ENCODE results near the gene PLK5.
"Not testable (repeated sequence)": the region's sequence is repeated elsewhere in the genome, so short reads cannot be mapped to it uniquely, and the experiment has no call there.

The PLK5 gene

DNA sequence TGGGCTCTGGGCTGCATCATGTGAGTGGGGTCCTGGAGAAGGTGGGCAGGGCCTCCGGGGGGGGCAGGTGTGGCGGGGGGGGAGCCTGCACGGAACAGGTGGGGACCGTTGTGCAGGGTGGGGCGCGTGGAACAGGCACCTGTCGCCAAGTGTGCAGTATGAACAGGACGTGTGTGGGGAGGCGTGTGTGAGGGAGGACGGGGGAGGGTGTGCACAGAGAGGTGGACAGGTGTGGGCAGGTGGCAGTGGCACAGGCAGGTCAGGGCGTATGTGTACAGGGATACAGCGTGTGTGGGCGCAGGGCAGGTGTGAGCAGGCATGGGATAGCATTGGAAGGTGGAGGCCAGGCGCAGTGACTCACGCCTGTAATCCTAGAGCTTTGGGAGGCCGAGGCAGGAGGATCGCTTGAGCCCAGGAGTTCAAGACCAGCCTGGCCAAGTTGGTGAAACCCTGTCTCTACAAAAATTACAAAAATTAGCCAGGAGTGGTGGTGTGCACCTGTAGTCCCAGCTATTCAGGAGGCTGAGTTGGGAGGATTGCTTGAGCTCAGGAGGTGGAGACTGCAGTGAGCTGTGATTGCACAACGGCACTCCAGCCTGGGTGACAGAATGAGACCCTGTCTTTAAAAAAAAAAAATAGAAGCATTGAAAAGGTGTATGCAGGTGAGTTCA is 3.2 kb downstream of the PLK5 start:
- no peak for DNase-seq

DNA sequence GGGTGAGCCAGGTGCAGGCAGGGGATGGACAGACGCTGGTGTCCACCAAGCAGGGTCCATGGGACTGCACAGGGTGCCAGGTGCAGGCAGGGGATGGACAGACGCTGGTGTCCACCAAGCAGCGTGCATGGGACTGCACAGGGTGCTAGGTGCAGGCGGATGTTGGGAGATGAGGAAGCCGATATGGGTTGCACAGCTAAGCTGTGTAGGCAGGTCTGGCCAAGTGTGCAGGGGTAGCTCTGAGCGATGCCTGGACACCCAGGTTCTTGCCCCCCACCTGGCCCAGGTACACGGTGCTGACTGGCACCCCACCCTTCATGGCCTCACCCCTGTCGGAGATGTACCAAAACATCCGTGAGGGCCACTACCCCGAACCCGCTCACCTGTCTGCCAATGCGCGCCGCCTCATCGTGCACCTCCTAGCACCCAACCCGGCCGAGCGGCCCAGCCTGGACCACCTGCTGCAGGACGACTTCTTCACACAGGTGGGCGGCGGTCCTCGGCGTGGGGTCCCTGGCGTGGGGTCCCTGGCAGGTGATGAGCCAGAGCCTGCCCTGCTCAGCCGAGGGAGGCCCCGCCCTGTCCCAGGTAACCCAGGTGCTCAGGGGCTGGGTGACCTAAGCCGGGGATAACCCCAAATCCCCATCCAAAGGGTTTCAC is 3.9 kb downstream of the PLK5 start:
- DNase-seq: no peak

DNA sequence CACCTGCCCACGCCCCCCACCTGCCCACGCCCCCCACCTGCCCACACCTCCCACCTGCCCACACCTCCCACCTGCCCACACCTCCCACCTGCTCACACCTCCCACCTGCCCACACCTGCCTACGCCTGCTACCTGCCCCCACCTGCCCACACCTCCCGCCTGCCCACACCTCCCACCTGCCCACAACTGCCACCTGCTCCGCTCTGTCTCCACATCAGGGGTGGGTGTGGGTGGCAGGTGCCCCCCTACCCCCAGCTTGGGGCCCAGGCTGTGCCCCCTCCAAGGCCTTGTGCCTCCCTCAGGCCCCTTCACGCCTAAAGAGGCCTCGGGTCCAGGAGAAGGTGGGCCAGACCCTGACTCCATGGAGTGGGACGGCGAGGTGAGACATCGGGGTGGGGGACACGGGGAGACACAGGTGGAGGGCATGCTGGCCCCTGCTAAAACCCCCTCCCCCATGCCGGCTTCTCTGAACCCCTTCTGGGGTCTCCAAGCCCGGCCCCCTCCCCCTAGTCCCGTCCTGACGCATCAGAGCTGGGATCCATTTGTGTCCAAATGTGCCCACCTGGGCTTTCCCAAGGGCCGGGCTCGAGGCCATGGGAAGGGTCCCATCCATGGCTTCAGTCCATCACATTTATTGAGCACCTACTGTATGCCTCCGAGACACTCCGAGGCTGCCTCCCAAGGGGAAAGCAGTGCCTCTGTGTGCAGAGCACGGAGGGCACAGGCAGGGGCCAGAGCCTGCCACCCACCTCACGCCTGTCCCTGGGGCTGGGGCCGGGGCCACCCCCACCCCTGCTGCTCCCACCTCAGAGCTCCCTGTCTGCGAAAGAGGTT is 4.9 kb downstream of the PLK5 start:
- DNase-seq: no peak

DNA sequence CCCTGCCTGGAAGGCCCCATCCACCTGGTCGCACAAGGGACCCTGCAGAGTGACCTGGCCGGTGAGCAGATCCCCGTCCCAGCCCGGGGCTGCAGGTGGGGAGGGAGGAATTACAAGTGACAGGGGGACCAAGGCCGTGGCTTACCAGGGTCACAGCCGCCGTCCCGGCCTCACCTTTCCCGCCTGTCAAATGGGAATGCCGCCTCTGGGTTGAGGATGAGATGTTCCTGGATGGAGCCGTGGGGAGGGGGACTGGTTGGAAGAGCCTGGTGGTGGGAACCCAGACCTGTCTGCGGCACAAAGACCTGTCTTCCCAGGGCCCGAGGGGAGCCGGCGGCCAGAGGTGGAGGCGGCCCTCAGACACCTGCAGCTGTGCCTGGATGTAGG is 5.5 kb downstream of the PLK5 start:
- DNase-seq: no peak

DNA sequence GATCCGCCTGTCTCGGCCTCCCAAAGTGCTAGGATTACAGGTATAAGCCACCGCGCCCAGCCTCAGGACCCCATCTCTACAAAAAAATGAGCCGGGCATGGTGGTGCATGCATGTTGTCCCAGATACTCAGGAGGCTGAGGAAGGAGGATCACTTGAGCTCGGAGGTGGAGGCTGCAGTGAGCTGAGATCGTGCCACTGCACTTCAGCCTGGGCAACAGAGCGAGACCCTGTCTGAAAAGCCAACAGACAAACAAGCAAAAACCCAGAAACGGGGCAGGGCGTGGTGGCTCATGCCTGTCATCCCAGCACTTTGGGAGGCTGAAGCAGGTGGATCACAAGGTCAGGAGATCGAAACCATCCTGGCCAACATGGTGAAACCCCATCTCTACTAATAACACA is 7.0 kb downstream of the PLK5 start:
- not testable (repeated sequence) for DNase-seq

DNA sequence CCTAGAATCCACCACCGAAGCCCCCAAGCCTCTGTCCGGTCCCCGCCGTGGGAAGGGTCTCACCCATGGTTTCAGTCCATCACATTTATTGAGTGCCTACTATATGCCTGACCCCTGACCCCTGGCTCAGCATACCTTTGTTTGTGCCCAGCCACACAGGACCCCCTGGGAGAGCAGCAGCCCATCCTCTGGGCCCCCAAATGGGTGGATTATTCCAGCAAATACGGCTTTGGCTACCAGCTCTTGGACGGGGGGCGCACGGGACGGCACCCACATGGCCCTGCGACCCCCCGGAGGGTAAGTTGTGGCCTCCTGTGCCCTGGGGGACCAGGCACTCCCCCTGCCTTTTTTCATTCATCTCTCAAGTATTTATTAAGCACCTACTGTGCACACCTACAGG is 7.7 kb downstream of the PLK5 start:
- no peak for DNase-seq

DNA sequence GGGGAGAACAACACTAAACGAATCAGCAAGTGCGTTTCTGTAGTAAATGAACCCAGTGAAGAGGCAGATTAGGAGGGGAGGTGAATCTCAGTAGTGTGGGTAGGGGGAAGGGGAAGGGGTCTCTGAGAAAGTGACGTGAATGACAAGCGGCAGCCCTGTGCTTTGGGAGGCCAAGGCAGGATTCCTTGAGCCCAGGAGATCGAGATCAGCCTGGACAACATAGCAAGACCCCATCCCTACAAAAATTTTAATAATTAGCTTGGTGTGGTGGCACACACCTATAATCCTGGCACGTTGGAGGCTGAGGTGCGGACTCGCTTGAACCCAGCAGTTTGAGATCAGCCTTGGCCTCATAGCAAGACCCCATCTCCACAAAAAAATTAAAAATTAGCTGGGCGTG is 8.1 kb downstream of the PLK5 start:
- DNase-seq: no peak

DNA sequence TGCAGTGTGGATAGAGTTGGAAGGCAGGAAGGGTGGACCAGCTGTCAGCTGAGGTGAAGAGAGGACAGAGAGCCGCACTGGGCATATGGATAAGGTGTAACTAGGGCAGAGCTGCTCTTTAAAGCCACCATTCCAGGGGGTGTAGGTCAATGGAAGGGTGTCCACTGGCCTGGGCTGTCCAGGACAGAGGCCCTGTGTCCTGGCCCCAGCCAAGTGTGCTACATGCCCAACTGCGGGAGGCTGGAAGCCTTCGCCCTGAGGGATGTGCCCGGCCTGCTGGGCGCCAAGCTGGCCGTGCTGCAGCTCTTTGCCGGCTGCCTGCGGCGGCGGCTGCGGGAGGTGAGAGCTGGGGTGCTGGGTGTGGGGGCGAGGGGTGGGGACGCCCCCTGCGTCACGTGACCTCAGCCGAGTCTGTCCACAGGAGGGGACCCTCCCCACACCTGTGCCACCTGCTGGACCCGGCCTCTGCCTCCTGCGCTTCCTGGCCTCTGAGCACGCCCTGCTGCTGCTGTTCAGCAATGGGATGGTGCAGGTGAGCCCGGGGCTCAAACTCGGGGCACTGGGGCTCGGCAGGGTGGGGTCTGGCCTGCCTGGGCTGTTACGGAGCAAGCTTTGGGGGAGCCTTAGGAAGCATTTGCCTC is 9.8 kb downstream of the PLK5 start:
- DNase-seq: no peak

DNA sequence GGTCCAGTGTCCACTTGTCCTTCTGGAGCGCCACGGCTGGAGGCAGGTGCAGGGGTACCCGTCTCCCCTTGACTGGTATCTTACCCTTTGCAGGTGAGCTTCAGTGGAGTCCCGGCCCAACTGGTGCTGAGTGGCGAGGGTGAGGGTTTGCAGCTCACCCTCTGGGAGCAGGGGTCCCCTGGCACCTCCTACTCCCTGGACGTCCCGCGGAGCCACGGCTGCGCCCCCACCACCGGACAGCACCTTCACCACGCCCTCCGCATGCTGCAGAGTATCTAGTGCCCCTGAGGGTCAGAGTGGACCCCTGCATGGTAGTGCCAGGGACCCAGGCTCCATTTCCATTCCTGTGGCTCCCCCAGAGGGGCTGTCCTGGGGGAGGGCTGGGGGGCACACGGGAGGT is 11.1 kb downstream of the PLK5 start:
- no peak for DNase-seq

DNA sequence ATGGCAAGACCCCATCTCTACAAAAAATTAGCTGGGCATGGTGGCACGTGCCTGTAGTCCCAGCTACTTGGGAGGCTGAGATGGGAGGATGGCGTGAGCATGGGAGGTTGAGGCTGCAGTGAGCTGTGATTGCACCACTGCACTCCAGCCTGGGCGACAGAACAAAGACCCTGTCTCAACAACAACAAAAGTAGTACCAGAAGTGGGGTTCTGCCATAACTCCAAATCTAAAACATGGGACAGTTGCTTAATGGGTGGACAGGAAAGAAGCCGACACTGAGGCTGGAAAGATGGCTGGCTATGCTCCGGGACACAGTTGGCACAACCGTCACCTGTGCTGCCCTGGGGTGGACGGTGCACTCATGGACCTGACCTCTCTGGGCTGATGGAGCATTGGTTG is 11.8 kb downstream of the PLK5 start:
- DNase-seq: not testable (repeated sequence)

DNA sequence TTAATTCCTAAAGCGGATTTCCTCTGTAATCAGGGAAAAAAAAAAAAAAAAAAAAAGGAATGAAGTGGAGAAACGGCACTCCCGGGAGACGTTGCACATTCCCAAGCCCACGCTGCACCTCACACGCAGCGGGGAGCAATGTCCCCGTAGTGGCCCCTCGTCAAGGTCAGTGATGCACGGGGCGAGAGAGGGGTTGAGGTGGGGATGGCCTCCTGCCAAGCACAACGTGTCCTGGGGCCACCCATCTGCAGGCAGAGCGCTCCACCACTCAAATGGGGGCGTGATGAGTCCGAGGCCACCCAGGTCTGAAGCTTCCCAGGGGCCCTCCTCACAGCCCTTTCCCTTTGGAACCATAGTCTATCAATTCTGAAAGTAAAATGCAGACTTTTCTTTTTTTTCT is 15.1 kb downstream of the PLK5 start:
- no peak for DNase-seq

DNA sequence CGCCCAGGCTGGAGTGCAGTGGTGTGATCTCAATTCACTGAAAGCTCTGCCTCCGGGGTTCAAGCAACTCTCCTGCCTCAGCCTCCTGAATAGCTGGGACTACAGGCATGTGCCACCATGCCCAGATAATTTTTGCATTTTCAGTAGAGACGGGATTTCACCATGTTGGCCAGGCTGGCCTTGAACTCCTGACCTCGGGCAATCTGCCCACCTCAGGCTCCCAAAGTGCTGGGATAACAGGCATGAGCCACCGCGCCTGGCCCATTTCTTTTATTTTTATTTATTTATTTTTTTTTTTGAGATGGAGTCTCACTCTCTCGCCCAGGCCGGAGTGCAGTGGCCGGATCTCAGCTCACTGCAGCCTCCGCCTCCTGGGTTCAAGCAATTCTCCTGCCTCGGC is 15.9 kb downstream of the PLK5 start:
- DNase-seq: not testable (repeated sequence)

DNA sequence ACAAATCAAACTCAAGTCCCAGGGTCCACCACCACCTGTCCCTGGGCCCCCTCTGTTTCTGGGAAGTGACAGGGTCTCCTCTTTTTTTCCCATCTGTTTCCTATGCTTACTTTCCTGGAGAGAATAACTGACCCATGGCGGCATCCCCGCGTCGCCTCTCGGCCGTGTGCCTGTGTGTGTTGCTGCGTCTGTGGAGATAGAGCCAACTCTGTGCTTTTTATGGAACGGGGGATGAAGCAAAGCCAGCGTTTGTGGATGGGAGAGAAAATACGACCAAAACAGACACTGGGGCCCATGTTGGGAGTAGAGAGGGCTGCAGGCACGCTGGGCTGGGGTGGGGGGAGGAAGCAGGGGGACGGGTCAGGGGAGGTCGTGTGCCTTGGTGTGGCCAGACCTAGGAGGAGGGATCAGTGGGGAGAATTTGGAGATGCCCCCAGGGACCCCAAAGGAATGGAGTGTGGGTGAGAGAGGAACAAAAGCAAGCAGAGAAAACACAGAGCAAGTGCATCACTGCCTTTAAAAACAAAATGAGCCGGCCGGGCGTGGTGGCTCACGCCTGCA is 16.6 kb downstream of the PLK5 start:
- DNase-seq: no peak

DNA sequence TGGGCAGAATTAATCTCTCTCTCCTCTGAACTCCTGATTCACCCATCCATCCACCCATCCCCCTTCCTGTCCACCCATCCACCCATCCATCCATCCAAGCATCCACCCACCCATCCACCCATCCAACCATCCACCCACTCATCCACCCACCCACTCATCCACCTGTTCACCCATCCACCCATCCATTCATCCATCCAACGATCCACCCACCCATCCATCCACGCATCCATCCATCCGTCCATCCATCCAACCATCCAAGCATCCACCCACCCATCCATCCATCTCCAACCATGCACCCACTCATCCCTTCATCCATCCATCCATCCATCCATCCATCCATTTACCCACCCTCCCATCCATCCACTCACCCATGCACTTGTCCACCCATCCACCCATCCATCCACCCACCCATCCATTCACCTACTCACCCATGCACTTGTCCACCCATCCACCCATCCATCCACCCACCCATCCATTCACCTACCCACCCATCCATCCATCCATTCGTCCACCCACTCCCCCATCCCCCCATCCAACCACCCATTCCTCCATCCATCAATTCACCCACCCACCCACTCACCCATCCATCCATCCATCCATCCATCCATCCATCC is 25.6 kb downstream of the PLK5 start:
- DNase-seq: no peak

DNA sequence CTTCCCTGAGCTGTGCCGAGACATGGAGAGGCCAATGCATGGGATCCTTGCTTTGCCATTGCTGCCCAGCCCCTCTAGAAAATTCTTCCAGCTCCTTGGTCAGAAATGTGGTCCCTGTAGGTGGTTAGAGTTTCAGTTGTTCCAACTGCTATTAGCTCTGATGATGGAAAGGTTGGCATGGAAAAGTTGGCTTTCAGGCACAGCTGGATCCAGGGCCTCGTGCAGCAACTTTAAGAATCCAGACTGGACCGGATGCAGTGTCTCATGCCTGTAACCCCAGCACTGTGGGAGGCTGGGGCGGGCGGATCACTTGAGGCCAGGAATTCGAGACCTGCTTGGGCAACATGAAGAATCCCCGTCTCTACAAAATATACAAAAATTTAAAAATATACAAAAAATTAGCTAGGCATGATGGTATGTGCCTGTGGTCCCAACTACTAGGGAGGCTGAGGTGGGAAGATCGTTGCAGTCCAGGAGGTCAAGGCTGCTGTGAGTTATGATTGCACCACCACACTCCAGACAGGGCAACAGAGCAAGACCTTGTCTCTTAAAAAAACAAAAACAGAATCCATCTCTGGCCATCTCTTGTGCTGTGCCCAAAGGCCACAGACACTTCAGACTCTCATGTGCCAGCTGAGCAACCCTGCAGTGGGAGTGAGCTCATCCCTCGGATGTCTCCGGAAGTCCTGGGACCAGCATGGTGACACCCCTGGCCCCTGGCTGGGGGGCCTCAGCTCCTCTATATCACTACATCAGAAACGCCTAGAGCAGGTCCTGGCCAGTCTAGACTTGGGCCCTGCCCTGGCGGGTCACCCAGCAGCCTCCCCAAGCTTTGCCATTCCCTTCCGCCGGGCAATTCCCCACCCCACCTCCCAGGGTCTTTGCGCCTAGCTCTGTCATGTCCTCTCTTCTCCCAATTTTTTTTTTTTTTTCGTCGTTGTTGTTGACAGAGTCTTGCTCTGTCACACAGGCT is 27.5 kb downstream of the PLK5 start:
- no peak for DNase-seq

DNA sequence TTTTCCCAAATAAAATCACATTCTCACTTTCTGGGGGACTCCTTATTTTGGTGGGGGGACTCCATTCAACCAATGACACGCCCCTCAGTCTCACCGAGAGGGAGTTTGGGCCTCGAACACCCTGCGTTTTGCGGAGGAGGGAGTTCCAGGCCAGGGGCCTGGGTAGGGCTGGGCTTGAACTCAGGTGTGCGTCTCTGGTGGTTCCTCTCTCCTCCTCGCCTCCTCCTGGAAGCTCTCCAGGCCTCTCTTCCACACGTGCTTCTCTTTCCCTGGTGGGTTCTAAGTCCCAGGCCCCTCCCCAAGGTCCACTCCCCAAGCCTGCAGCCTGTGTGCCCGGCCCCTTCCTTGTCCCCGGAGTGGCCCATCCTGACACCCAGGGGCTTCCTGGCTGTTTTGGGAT is 29.5 kb downstream of the PLK5 start:
- DNase-seq: no peak

DNA sequence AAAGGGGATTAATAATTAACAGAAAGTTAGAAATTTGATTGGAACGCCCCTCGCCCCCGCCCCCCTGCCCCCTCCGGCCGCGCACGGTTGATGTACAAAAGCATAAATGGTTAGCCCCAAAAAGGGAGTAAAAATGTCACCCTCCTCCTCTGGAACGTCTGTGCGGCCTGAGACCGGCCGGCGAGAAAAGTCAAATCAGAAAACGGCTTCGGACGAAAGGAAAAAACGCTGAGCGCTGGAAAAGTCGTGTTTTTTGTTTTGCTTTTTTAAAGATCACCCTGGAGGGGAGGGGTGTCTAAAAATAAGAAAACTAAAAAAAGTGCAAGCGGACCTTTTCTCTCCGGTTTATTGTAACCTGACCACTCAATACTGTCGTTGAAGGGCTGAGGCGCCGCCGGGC is 31.1 kb downstream of the PLK5 start:
- no peak for DNase-seq

DNA sequence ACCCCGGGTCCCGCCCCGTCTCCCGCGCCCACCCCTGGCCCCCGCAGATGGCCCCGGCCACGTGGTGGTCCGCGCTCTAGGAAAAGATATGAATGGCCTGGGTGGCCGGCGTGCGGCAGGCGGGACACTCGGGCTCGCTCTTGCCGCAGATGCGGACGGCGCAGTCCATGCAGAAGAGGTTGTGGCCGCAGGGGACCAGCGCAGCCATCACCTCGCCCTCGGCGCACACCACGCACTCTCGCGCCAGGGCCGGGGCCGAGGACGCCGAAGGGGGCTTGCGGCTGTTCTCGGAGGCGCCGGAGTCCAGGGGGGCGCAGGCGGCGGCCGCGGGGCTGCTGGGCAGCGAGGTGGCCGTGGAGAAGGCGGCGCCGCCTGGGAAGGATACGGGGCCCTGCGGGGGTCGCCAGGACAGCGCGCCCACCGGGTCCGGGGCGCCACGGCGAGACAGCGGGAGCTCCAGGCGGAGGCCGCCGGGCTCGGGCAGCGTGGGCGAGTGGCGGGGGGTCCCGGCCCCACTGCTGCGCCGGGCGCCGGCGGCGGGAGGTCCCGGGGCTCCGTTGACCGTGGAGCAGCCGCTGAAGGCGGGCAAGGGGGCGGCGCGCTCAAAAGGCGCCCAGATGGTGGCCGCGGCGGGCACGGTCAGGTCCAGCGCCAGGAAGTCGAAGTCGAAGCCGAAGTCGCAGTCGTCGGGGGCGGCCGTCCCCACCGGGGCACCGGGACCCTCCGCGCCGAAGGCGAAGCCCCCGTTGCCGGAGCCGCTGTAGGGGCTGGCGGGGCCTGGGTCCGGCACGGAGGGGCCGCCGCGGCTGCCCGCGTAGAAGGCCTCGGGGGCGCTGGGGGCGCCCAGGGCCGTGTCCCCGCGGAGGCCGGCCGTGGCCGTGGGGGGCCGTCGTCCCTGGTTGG is 31.9 kb downstream of the PLK5 start:
- no peak for DNase-seq

DNA sequence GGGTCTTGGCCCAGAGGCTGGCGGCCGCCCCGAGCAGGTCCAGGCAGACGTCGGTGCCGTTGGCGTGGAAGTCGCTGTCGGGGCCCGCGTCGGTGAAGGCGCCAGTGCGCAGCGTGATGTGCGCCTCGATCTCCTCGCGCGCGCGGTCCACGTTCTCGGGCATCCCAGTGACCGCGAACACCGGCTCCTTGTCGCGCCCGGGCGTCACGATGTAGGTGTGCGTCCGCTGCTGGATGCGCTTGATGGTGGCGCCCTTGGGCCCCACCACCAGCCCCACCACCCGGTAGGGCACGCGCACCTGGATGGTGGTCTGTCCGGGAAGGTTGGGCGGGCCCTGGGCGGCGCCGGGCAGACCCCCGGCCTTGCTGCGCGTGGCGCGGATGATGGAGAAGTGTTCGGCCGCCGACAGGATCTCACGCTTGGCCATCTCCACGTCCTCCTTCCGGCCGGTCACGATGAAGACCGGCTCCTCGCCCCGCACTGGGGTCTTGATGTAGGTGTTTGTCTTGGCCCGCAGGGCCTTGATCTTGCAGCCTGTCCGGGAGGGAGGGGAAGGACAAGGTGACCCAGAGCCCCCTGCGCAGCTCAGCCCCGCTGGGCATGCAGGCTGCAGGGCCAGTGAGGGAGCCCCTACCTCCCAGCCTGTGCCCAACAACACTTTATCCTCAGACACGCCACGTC is 32.7 kb downstream of the PLK5 start:
- DNase-seq: no peak

DNA sequence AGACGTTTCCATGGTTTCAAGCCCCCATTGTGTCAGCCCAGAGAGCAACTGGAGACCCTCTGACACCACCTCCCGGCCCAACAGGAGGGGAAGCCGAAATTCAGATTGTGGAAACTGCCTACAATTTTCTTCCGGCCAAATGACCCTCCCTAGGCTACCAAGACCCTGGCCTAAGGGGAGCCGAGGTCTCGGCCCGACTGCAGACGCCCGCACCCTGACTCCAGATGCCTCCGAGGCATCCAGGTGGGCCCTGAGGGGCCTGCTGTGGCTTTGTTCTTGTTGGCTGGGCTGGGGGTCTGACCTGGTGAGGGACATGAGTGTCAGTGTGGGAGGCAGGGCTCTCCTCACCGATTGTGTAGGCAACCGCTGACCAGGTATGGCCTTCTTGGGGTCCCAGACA is 34.7 kb downstream of the PLK5 start:
- DNase-seq: no peak
